ENCODE data around the gene TNFRSF14.

The TNFRSF14 gene

DNA sequence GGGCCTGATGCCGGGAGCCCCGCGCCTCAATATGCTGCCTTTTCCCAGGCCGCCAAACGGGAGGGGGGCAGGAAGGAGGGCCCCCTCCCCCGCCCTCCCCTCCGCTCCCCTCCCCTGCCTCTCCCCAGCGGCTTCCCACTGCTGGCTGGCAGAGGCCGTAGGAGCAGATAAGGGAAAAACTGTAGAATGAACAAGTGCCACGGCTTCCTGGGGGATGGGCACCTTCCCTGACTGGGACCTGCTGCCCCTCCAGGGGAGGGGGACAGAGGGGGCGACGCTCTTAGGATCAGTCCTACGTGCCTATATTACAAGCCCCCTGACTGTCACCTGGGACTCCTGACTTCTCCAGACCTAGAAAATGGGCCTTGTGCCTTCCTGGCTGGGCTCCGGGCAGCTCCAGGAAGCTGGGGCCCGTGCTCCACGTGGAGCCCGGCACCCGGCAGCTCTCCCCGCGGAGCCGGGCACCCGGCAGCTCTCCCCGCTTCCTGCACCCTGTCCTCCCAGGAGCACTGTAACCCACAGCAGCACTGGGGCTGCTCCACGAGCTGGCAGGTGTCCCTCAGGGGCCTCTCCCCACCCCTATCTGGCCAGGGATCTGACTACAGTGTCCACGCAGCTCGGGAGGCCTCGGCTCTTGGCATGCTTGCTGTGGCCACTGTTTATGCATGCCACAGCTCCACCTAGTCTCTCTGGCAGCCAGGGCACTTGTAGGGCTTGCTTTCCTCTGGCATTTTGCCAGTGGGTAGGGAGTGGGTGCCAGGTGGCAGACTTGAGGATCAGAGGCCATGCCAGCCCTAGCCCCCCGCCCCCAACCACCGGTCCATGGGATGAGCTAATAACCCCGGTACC, 25.4 kb upstream of the TNFRSF14 start:
- TF ChIP-seq, protein P1, sequence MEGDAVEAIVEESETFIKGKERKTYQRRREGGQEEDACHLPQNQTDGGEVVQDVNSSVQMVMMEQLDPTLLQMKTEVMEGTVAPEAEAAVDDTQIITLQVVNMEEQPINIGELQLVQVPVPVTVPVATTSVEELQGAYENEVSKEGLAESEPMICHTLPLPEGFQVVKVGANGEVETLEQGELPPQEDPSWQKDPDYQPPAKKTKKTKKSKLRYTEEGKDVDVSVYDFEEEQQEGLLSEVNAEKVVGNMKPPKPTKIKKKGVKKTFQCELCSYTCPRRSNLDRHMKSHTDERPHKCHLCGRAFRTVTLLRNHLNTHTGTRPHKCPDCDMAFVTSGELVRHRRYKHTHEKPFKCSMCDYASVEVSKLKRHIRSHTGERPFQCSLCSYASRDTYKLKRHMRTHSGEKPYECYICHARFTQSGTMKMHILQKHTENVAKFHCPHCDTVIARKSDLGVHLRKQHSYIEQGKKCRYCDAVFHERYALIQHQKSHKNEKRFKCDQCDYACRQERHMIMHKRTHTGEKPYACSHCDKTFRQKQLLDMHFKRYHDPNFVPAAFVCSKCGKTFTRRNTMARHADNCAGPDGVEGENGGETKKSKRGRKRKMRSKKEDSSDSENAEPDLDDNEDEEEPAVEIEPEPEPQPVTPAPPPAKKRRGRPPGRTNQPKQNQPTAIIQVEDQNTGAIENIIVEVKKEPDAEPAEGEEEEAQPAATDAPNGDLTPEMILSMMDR (IDR thresholded peaks at IDR 0.05; ENCODE audit: low read depth, low read length, missing control alignments), result no peak
- no peak for DNase-seq (ENCODE audit: low read depth)
- no peak overlapping the region for H3K4me3 ChIP-seq (ENCODE audit: low read depth, low read length)
- in situ Hi-C loops (cut with HindIII; ENCODE audit: low sequenced_read_pairs), result no loop called here

DNA sequence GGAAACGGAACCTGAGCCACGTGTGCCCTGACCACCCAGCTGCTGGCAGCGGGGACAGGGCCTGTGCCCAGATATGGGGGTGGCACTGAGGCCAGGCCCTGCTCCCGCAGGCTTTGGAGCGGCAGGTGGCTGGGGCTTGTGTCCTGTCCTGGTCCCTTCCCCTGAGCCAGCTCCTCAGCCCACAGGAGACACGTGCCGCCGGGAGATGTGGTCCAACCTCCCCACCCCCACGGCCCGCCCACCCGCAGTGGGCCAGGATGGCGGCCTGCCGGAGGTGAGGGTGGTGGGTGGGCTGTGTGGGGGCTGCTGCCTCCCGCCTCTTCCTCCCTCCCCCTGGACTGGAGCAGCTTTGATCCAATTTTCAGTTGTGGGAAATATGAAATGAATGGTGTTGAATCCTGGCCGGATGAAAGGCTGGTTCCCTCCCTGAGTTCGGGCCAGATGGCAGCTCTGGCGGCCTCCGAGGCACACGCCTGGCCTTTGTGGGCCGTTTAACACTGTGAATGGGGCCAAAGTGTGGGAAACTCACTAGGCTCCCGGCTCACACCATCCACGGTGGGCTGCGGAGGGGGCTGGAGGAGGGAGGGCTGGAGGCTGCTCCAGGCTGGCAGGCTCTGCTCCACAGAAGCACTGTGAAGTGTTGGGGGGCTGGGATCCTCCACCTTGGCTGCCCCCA, 23.5 kb upstream of the TNFRSF14 start:
- H3K4me3 ChIP-seq (ENCODE audit: low read depth, low read length), result no peak overlapping the region
- no peak for DNase-seq (ENCODE audit: low read depth)
- TF ChIP-seq, protein P1 (IDR thresholded peaks at IDR 0.05; ENCODE audit: low read depth, low read length, missing control alignments), result no peak
- in situ Hi-C loops (cut with HindIII; ENCODE audit: low sequenced_read_pairs), result no loop called here

DNA sequence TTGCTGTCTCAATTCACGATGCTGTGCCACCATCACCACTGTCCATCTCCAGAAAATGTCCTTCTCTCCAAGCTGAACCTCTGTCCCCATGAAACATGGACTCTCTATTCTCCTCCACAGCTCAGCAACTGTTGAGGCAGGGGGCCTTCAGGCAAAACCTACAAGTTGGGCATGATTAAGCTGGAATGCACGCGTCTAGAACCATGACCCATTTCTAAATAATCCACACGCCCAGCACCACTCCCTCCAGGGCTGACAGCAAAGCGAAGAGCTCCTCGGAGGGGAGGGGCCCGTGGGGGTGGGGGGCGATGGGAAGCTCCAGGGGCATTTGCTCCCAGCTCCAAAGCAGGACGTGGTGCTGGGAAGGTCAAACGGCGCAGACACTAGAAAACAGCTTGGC, 22.8 kb upstream of the TNFRSF14 start:
- H3K4me3 ChIP-seq (ENCODE audit: low read depth, low read length), result no peak overlapping the region
- TF ChIP-seq, protein P1 (IDR thresholded peaks at IDR 0.05; ENCODE audit: low read depth, low read length, missing control alignments), result no peak
- in situ Hi-C loops (cut with HindIII; ENCODE audit: low sequenced_read_pairs), result no loop called here
- DNase-seq (ENCODE audit: low read depth), result no peak

DNA sequence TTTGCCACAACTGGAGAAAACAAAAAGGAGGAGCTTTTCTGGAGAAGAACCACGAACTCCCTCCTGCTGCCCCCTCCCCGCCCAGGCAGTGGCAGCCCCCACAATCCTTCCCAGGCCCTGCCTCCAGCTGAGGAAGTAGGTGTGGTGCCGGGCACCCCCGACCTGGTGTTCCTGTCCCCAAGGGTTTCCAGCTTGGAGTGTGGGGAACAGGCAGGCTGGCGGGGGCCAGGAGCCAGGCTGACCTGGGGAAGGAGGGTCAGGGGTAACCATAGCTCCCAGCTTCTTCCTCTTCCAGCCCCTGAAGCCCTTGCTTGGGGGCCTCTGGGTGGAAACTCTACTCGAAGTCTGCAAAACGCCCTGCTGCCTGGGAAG, 21.9 kb upstream of the TNFRSF14 start:
- DNase-seq (ENCODE audit: low read depth), result no peak
- H3K4me3 ChIP-seq (ENCODE audit: low read depth, low read length), result no peak overlapping the region
- in situ Hi-C loops (cut with HindIII; ENCODE audit: low sequenced_read_pairs), result no loop called here
- TF ChIP-seq, protein P1 (IDR thresholded peaks at IDR 0.05; ENCODE audit: low read depth, low read length, missing control alignments), result no peak

DNA sequence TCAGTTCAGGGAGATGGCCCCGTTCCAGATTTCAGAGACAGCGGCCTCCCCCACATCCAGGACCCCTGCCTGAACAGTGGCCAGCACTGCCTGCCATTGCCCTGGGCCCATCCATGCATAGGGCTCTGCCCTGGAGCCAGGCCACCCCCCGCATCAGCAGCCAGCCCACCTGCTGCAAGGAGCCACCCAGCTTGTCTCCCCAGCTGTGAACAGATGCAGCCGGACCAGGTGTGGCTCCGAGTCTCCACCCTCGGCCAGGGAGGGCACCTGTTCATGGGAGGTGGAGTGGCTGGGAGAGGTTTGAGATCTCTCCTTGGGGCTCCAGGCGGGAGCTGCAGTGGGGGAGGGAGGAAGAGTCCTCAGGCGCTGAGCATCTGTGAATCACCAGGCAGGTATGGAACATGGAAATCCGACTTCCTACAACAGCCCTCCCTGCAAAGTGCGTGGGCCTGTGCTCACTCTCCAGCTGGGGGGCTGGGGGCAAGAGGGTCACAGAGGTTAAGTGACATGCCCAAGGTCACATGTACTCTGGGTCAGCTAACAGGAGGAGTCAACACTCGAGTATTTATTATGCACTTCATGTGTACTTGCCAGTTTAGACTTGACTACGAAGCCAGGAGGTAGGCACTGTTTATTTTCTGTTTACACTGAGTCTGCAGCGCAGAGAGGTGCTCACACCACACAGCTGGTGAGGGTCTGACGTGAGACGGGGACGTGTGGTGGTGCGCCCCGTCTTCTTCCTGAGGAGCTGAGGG, 21.3 kb upstream of the TNFRSF14 start:
- no peak overlapping the region for H3K4me3 ChIP-seq (ENCODE audit: low read depth, low read length)
- no peak for DNase-seq (ENCODE audit: low read depth)
- TF ChIP-seq, protein P1 (IDR thresholded peaks at IDR 0.05; ENCODE audit: low read depth, low read length, missing control alignments), result no peak
- in situ Hi-C loops (cut with HindIII; ENCODE audit: low sequenced_read_pairs), result no loop called here

DNA sequence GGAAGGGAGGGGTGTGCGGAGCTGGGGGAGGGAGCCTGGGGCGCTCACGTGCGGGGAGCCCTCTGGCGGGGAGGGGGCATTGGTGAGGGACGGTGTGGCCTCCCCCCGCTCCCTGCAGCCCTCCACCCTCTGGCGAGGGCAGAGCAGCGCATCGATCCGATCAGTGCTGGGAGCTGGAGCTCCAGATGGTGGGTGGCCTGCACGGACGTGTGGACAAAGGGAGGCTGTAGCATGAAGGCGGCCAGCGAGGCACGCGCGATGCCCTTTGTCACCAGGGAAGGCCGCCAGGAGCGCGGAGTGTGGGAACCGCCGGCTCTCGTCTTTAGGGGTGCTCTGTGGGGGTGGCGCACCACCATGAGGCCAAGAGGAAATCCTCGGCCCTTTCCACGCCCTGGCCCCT, 20.7 kb upstream of the TNFRSF14 start:
- DNase-seq (ENCODE audit: low read depth), result no peak
- TF ChIP-seq, protein P1 (IDR thresholded peaks at IDR 0.05; ENCODE audit: low read depth, low read length, missing control alignments), result no peak
- in situ Hi-C loops (cut with HindIII; ENCODE audit: low sequenced_read_pairs), result no loop called here
- H3K4me3 ChIP-seq (ENCODE audit: low read depth, low read length), result no peak overlapping the region

Data from astrocyte of the cerebellum (primary cell).